Right lobe of liver (tissue), 6 donors: ENCODE results near the gene CASR. TPM values are rescaled to one million over a fixed set of nuclear protein-coding genes. Genes with fewer than 3 reads are reported as not detected.

ENCODE experiments used
- ATAC-seq, 4 donors: fragments of 200-7000 bp; cut with Tn5 transposase; one replicate each; pipeline ENCODE4 v1.9.1; 2020; ENCODE audit warnings: mild to moderate bottlenecking in 4 of 4, moderate library complexity in 4 of 4
- DNase-seq, 3 donors: peaks; one replicate each; pipeline ENCODE4 v3.0.0-alpha.2; 2020
- H3K27ac ChIP-seq, 3 donors: fragments of 200-600 bp; one replicate each; pipeline ENCODE4 v1.8.0; 2022
- H3K27me3 ChIP-seq, 2 donors: fragments of 200-600 bp; one replicate each; pipeline ENCODE4 v1.8.0; 2022
- H3K36me3 ChIP-seq, 4 donors: fragments of 200-600 bp; sonication (generic) in 1 of 4; one replicate each; pipeline versions ENCODE4 v1.5.1 to v1.8.0; 2017 to 2022; ENCODE audit warnings: control low read depth in 1 of 4
- H3K4me1 ChIP-seq, 4 donors: fragments of 200-600 bp; sonication (generic) in 1 of 4; one replicate each; pipeline versions ENCODE4 v1.5.1 to v1.8.0; 2017 to 2022; ENCODE audit warnings: control low read depth in 1 of 4
- H3K4me3 ChIP-seq, 3 donors: fragments of 200-600 bp; one replicate each; pipeline ENCODE4 v1.8.0; 2022
- H3K9me3 ChIP-seq, 4 donors: fragments of 200-600 bp; sonication (generic) in 1 of 4; one replicate each; pipeline versions ENCODE4 v1.5.1 to v1.8.0; 2017 to 2022; ENCODE audit warnings: control low read depth in 1 of 4
- POLR2A ChIP-seq: fragments of 450-650 bp; IDR thresholded peaks from one replicate; pipeline ENCODE4 v1.6.1; 2017; ENCODE audit warnings: antibody characterized with exemption, mild to moderate bottlenecking
- WGBS: methylation state at CpG from one replicate; pipeline ENCODE4 v1.1.6; 2018; ENCODE audit warnings: low coverage, low lambda C conversion rate; ENCODE audit not compliant: insufficient coverage; ENCODE audit errors: missing lambda C conversion rate; 5-methylcytosine and 5-hydroxymethylcytosine counted together
- intact Hi-C, 2 donors: fragments of 100-400 bp; cut with DNase I; formaldehyde crosslinking; loops; one replicate each; pipeline versions ENCODE4 v1.11.2 to v1.14.1; 2022
- total RNA-seq, 6 experiments: library from RNA; depleted of rRNA in 2 of 6; stranded (reverse); fragments of >200 nt in 2 of 6; fragmentation: NEBNext Ultra II Directional in 3 of 6; extraction: Animal tissue kit (Norgen Biotek cat#: 25700) in 3 of 6; gene quantifications; one replicate each; pipeline versions ENCODE4 v1.1.0 to v1.2.4, GENCODE V29; 2016 to 2023
- TF ChIP-seq, protein P1 (sequence below), 4 donors: fragments of 200-600 bp in 3 of 4; fragments of 450-650 bp in 1 of 4; IDR thresholded peaks; one replicate each; pipeline versions ENCODE4 v1.5.1 to v1.8.0; 2016 to 2022; ENCODE audit warnings: antibody characterized with exemption in 4 of 4, mild to moderate bottlenecking in 2 of 4
- donor health status: DM: no; HTN: yes; CAD: no.
- donor health status: DM: no; HTN: no; CAD: no.
- donor health status: DM: no; HTN: no; CAD: no.
- donor health status: DM: no; HTN: yes; CAD: no.
- donor health status: DM: no; HTN: yes; CAD: no.

Gene CASR
- total RNA-seq, 6 experiments from 2014 or later, result 0.06 to 0.16 (median 0.13) TPM; not detected in 1

DNA sequence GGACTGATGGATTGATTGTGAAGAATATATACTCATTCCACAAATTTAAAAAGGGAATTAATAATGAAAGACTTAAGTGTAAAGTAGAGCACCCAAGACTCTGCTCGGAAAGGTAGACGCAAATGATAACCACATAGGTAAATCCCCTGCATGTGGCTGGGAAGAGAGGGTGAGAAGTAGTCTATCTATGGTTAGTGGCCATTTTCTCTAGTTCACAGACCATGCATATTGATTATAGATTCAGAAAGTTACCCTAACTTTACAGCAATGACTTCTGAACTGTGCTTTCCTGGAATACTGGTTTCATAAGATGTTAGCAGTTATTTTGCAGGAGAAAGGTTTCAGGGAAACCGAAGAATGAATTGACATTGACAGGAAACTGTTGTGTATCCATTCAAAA is 51.7 kb downstream of the CASR start:
- 80% methylated on average over 3 of the region's 3 CpGs for WGBS
- Histone ChIP-seq H3K4me1 (no peaks in the 10 kb centered on the region), H3K36me3 (no peaks in the 10 kb centered on the region), H3K4me3 (no peak overlapping the region), H3K27me3 (no peaks in the 10 kb centered on the region), H3K27ac (no peak overlapping the region), H3K9me3 (no peaks in the 10 kb centered on the region)
- TF ChIP-seq, protein P1, sequence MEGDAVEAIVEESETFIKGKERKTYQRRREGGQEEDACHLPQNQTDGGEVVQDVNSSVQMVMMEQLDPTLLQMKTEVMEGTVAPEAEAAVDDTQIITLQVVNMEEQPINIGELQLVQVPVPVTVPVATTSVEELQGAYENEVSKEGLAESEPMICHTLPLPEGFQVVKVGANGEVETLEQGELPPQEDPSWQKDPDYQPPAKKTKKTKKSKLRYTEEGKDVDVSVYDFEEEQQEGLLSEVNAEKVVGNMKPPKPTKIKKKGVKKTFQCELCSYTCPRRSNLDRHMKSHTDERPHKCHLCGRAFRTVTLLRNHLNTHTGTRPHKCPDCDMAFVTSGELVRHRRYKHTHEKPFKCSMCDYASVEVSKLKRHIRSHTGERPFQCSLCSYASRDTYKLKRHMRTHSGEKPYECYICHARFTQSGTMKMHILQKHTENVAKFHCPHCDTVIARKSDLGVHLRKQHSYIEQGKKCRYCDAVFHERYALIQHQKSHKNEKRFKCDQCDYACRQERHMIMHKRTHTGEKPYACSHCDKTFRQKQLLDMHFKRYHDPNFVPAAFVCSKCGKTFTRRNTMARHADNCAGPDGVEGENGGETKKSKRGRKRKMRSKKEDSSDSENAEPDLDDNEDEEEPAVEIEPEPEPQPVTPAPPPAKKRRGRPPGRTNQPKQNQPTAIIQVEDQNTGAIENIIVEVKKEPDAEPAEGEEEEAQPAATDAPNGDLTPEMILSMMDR (IDR thresholded peaks at IDR 0.05), result no peak
- no peak for TF ChIP-seq POLR2A
- intact Hi-C loops, result no loop called here
- no peak for DNase-seq
- ATAC-seq, result no peak

DNA sequence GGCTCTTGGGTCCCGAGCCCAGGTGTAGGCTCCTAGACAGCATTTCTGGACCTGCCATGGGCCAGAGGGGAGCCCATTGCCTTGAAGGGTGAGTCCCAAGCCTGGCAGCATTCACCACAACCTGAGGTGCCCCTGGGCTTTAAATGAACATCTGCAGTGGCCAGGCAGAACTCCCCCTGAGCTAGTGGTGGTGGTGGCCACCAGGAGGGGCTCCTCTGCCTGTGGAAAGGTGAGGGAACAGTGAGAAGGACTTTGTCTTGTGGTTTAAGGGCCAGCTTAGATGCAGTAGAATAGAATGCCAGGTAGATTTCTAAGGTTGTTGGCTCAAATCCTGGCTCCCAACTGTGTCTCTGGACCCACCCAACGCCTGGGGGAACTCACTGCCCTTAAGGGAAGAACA is 55.6 kb downstream of the CASR start:
- no peak for ATAC-seq
- no peak overlapping the region for H3K4me3 ChIP-seq
- H3K9me3 ChIP-seq, result no peaks in the 10 kb centered on the region
- TF ChIP-seq, protein P1 (IDR thresholded peaks at IDR 0.05), result no peak
- TF ChIP-seq POLR2A, result no peak
- no peaks in the 10 kb centered on the region for H3K4me1 ChIP-seq
- no peak overlapping the region for H3K27ac ChIP-seq
- intact Hi-C loops, result no loop called here
- DNase-seq, result no peak
- 17% methylated on average over 1 of the region's 2 CpGs for WGBS
- H3K27me3 ChIP-seq, result no peaks in the 10 kb centered on the region
- no peaks in the 10 kb centered on the region for H3K36me3 ChIP-seq

DNA sequence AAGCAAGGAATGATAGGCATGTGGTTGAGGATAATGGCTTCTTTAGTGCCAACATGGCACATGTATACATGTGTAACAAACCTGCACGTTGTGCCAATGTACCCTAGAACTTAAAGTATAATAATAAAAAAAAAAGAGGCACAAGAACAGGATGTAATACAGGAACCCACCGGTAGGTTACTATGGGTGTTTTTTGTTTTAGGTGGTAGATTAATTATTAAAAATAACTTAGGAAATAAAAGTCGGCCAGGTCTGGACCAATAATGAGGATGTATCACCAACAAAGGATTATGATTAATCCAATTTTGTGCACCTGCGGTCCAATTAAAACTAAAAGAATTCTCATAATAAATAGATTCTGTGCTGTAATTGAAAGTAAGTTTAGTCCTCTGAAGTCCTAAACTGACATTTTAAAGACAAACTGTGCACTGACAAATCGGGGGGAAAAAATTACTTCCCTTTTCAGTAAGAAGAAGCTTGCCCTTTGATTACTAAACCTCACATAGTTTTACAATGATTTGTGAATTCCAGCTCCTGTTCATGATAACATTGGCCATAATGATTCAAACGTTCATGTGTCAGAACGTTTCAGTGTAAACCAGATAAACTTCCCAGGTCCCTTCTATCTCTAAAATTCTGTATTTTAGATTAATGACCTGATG is 62.2 kb downstream of the CASR start:
- 29% methylated on average over 7 of the region's 7 CpGs for WGBS
- DNase-seq, result no peak
- peak in 1 of 4 donors; percentile 42 for ATAC-seq
- no peak overlapping the region for H3K4me3 ChIP-seq
- intact Hi-C loops, result no loop called here
- H3K4me1 ChIP-seq, result no peaks in the 10 kb centered on the region
- H3K9me3 ChIP-seq, result no peaks in the 10 kb centered on the region
- H3K27me3 ChIP-seq, result no peaks in the 10 kb centered on the region
- no peak overlapping the region for H3K27ac ChIP-seq
- TF ChIP-seq POLR2A, result no peak
- TF ChIP-seq, protein P1 (IDR thresholded peaks at IDR 0.05), result peak in 1 of 4 donors; percentile 4
- no peaks in the 10 kb centered on the region for H3K36me3 ChIP-seq

DNA sequence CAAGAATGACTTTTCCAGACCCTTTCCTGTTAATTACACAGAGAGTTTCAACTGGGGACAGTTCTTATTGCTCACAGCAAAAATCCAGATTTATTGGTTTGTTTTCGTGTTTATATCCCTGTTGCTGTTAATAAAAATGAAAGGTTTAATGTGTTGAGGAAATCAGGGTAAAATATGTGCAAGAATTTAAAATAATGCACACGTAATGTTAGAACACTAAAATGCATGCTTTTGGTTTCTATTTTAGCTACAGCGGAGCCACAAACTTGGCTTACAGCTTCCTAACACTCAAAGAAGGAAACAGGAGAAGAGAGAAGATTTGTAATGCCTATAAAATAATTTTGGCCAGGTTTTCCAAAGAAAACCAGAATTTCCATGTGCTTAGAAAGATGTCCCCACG is 62.7 kb downstream of the CASR start:
- ATAC-seq, result peak in 3 of 4 donors; percentile 24 to 63 (median 61)
- no peak for TF ChIP-seq POLR2A
- TF ChIP-seq, protein P1 (IDR thresholded peaks at IDR 0.05), result no peak
- no peaks in the 10 kb centered on the region for H3K27me3 ChIP-seq

More for the DNA sequence above, 62.7 kb downstream of the CASR start:
- H3K9me3 ChIP-seq, result no peaks in the 10 kb centered on the region
- no peak overlapping the region for H3K4me3 ChIP-seq
- WGBS, result 27% methylated on average over 4 of the region's 4 CpGs
- intact Hi-C loops, result no loop called here
- H3K36me3 ChIP-seq, result no peaks in the 10 kb centered on the region
- no peaks in the 10 kb centered on the region for H3K4me1 ChIP-seq
- peak overlapping the region in 1 of 3 donors; percentile 25 for H3K27ac ChIP-seq
- no peak for DNase-seq
